D341Med (cell line): Measurements from ENCODE around the gene GCFC2.
"Not testable (repeated sequence)": the region's sequence is repeated elsewhere in the genome, so short reads cannot be mapped to it uniquely, and the experiment has no call there.

ENCODE experiments used
- DNase-seq: peaks from one replicate; pipeline ENCODE4 v3.0.0; 2012; ENCODE audit warnings: low spot score

The GCFC2 gene

DNA sequence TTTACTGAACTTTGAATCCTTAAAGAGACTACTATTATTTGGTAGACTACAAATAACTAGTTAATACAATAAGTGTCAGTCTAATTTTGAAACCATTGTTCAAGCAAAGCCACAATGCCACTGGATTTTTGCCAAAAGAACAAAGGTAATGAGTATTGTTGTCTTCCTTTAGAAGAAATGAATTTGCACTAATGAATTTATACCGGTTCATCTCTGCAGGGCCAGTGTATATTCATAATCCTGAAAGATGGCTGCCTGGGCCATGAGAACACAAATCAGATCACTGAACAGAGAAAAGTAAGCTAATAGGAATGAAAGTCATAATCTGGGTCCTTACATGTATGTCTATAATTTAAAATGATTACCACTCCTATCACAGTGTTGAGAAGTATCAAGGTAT lies 31.2 kb downstream of the GCFC2 start:
- no peak for DNase-seq

DNA sequence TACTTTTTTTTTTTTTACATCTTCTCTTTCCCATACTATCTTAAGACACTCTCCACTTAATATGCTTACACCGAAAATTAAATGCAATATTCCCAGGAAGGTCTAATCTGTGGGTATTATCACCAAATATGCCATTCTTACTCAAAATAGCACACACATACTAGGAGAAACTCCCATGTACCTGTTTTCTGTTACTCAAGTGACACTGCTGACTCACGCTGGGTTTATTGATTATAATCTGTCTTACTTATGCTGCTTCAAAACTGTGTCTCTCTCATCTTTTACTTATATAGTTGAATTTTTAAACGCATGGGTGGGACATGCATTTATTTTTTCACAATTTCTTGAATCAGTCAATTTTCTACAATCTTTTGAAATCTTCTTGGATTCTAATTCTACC lies 34.3 kb downstream of the GCFC2 start:
- no peak for DNase-seq

DNA sequence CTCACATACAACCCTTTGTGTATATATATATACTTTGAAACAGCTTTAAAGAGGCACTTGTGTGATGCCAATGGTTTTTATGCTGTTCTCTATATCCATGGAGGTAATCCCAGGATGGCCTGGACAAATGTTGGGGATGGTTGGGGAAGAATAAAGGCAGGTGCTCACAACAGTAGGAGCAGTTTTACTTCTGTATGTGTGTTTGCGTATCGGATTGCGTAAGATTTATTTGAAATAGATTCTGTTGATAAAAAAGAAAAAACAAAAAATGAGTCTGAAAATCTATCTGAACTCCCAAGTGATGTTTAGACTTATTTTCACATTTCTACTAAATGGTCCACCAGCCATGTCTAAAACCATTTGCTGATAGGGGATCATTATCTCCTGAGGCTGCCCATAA lies 34.8 kb downstream of the GCFC2 start:
- DNase-seq: no peak

DNA sequence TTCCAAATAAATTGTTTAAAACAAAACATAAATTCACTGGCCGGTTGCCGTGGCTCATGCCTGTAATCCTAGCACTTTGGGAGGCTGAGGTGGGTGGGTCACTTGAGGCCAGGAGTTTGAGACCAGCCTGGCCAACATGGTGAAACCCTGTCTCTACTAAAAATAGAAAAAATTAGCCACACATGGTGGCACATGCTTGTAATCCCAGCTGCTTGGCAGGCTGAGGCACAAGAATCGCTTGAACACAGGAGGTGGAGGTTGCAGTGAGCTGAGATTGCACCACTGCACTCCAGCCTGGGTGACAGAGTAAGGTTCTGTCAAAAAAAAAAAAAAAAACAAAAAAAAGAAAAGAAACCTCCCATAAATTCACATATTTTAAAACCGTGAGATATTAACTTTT lies 35.3 kb downstream of the GCFC2 start:
- DNase-seq: not testable (repeated sequence)

DNA sequence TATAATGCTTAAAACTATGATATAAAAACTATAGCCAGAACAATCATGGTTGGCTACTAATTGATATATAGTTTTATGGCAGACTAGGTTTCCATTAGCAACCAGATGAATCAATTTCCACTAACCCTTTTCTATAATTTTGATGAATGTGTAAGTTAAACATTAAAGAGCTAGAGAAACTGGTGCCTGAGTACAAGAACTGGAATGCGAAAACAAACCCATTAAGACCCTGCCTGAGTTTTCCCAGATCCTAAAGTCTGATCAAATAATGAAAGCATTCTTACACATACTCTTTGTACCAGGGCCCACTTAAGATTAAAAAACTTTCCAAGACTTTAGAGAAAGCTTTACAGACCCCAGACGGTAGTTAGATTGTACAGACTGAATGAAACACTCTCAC lies 42.8 kb downstream of the GCFC2 start:
- no peak for DNase-seq

DNA sequence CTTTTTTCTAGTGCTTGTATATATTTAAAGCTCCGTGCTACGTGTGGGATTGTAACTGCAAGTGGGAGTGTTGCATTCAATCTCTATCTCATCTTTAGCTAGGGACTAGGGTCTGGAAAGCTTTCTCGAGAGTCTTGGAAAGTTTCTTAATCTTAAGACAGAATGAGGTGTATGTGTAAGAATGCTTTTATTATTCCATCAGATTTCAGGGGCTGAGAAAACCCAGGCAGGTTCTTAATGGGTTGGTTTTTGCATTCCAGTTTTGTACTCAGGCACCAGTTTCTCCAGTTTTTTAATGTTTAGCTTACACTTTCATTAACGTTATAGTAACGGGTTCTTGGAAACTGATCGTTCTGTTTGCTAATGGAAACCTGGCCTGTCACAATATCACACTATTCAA lies 43.8 kb downstream of the GCFC2 start:
- no peak for DNase-seq

DNA sequence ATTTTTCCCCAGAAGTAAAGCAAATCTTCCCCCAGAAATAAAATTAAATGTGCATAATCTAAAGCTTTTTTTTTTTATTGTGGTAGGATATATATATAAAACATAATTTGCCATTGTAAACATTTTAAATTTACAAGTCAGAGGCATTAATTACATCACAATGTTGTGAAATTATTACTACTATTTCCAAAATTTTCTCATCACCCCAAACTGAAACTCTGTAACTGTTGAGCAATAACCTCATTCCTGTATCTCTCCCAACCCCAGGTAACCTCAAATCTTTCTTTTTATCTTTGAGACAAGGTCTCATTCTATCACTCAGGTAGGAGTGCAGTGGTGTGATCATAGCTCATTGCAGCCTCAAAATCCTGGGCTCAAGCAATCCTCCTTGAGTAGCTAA lies 52.9 kb downstream of the GCFC2 start:
- no peak for DNase-seq

DNA sequence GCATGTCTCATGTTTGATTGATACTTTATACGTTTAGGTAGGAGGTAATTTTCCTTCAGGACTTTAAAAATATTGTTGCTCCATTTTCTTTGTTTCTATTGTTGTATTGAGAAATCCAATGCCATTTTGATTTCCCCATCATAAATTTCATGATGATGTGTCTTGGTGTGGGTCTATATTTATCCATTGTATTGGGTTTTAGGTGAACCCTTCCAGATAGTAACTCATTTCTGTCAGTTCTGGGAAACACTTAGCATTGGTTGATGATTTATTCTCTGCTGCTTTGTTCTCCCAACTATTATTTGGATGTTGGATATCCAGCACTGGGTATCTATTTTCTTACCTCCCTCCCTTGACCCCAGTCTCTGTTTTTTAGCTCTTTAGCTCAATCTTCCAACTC lies 54.2 kb downstream of the GCFC2 start:
- no peak for DNase-seq

DNA sequence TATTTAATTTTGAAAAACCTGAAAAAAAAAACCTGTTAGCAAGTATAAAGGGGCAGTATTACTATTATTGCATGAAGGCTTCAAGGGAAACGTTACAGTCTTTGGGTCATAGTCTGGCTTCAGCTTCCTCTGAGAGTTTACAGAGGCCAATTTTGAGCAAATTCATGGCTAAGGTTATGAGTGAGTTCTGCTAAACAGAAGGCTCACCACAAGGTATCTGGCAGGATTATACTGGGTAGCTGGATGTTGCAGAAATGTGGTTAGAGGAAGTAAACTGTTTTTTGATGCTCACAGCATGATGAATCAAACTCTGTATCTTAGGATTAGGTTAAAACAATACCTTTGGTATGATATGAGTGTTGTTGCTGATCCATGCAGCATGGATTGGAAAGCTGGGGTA lies 54.9 kb downstream of the GCFC2 start:
- DNase-seq: no peak

DNA sequence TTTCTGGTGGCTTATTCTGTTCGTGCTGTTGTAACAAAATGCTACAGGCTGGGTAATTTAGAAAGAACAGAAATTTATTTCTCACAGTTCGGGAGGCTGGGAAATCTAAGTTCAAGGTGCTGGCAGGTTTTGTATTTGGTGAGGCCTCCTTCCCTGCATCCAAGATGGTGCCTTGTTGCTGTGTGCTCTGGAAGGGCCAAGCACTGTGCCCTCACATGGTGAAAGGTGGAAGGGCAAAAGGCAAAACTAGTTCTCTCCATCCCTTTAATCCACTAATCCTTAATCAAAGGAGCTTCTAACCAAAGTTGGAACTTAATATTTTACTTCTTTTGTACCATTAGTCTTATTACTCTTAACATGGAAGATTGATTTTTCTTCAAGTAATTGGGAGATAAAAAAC lies 56.7 kb downstream of the GCFC2 start:
- DNase-seq: no peak

DNA sequence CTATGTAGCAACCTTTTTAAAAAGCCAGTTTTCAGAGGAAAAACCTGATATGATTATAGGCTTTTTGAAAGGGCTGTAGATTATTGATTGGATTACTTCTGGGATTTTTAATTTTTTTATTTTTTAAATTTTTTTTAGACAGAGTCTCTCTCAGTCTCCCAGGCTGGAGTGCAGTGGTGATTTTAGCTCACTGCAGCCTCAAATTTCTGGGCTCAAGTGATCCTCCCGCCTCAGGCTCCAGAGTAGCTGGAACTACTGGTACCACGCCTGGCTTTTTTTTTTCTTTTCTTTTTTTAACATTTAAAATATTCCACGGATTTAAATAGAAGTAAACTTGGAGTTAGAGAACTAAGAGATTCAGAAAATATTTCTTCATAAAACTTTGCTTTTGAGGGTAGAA lies 62.9 kb downstream of the GCFC2 start:
- no peak for DNase-seq

DNA sequence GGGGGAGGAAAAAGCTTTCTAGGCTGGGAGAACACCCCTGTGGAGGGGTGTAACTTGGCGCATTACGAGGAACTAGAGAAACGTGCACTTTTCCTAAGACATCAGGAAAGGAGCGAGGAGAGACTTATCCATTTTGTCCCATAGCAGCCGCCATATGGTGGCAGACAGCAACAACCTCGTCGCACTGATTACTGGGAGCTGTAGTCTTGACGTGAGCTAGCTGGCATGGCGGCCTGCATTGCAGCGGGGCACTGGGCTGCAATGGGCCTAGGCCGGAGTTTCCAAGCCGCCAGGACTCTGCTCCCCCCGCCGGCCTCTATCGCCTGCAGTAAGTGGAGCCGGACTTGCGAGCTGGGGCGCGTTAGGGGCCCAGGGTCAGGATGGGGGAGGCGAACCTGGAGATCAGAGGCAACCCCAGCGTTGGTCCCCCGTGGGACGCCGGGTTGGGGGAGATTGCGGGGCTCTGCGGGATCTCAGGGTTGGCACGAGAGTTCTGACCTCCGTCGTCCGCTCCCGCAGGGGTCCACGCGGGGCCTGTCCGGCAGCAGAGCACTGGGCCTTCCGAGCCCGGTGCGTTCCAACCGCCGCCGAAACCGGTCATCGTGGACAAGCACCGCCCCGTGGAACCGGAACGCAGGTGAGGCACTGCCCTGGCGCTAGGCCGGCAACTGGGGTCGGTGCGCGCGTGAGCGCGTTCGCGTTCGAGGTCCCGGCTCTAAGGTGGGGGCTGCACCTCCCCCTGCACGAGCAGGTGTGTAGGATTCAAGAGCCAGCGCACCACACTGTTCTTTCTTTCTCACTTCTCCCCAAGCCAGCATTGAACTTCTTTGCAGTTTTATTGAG lies 63.9 kb downstream of the GCFC2 start, which contains the start of gene MRPL19:
Gene MRPL19, plus strand, starts transcription at position 201 of the 843 bp plus-strand sequence. Its CDS starts 25 bp downstream, at position 226.
- peak; percentile 89 for DNase-seq

DNA sequence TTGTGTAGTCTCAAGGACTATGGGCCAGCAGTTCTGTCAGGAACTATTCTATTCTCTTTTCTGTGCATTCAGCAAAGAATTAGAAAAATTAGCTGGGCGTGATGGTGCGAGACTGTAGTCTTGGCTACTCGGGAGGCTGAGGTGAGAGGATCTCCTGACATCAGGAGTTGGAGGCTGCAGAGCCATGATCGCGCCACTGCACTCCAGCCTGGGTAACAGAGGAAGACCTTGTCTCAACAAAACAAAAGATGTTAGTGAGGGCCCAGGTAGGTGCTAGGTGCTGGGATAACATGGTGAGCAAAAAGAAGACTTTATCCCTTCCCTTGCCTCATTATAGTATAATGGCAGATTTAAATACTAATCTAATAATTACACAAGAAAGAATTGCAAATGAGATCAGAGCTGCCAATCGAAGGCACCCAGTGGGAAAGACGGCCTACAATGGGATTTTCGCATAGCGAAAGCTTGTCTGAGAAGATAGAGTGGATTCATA lies 64.6 kb downstream of the GCFC2 start:
- DNase-seq: peak; percentile 24

DNA sequence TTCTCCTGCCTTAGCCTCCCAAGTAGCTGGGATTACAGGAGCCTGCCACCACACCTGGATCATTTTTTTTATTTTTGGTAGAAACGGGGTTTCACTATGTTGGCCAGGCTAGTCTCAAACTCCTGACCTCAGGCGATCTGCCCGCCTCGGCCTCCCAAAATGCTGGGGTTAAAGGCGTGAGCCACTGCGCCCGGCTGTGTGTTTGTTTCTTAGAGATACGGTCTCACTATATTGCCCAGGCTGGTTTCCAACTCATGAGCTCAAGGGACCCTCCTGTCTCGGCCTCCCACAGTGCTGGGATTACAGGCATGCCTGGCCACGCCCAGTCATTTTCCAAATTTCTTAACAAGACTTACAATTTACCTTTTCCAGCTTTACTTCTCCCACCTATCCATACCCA lies 65.1 kb downstream of the GCFC2 start:
- no peak for DNase-seq

DNA sequence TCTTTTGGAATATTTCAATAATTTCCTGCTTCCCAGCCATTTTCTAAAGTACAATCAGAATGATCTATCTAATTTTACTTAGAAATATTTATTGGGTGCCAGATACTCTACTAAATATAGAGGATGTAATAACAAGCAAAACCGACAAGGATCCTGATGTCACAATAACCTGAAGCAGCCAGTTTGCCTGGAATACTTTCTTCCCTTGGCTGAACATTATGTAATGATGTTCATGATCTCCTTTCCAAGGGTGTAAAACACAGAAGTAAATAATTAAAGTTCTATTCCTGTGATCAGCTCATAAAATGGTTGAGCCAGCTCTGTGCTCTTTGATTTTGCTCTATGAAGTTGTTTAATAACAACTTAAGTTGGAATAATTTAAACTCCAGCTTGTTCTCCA lies 66.7 kb downstream of the GCFC2 start:
- no peak for DNase-seq

DNA sequence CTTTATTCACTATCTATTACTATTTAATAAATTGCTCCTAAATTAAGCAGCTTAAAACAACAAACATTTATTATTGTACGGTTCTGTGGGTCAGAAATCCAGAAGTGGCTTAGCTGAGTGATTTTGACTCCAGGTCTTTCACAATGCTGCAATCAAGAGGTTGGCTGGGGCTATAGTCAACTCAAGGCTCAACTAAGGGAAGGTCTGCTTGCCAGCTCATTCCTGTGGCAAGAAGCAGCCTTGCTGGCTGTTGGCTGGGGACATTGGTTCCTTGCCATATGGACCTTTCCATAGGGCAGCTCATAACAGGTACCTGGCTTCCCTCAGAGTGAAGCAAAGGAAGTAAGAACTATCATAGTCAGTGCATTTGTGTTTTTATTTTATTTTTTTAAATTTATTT lies 69.1 kb downstream of the GCFC2 start:
- DNase-seq: no peak

DNA sequence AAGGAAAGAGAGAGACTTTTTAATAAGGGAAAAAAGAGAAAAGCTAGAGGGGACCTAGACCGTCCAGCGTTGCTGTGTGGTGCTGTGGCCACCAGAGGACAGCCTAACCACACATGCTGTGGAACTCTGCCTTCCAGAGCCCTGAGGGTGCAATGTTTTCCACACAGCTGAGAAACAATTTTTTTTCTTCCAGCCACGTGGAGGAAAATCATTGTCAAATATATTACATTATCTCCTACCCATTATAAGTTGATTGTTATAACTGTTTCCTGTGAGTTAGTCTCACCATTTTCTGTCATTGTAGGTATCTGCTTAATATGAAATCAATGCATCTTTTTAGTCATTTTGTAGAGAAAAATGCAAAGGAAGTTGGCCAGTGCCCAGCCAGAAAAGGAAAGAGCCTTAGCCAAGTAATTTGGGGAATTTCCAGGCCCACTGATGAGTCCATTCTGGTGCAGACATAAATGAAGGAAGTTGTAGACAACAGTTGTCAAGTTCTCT lies 70.0 kb downstream of the GCFC2 start:
- peak; percentile 77 for DNase-seq

DNA sequence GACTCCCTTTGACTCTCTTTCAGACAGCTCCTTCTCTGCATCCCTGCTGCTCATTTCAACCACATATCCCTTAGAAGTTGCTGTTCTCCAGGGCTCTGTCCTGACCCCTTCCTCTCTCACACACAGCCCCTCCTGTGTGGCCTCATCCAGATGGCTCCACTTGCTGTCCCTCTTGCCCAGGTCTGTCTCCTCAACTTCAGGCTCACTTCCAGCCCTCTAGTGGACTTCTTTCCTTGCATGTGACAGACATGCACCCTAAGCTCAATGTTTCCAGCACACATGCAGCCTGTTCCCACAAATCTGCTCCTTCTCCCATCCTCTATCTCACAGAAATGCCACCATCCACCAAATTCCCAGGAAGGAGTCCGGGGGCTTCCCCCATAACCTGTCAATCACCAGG lies 73.1 kb downstream of the GCFC2 start:
- DNase-seq: no peak

DNA sequence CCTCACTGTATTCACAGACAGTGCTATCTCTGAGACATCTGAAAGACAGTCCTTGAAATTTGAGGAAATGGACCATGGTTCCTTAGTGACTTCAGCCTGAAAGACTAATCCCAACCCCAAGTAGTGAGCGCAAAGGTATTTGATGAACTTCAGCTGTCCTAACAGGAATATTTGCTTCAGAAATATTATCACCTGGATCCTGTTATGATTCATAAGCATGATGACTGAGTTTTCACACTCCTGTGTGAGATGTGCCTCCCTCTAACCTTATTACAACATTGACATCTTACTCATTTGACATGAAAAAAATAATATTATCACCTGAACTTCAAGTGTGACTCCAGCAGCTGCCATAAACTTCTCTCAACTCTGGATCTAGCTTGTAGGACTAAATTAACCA lies 75.8 kb downstream of the GCFC2 start:
- no peak for DNase-seq

DNA sequence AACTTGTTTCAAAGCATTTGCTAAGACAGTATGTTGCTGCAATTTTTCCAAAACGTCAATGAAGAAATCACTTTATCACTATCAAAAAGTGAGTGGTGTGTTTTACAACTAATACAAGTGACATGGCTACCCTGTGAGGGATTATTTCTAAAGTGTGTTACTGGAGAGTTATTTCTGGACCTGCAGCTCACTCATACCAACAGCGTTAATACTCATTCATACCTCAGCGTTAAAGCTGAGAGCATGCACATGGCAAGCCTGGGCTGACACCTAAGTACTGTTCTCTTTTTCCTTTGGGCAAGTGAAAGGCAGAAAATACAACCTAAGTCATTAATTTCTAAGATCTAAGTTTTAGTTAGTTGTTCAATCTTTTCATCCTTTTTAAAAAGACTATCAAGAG lies 77.1 kb downstream of the GCFC2 start:
- no peak for DNase-seq

DNA sequence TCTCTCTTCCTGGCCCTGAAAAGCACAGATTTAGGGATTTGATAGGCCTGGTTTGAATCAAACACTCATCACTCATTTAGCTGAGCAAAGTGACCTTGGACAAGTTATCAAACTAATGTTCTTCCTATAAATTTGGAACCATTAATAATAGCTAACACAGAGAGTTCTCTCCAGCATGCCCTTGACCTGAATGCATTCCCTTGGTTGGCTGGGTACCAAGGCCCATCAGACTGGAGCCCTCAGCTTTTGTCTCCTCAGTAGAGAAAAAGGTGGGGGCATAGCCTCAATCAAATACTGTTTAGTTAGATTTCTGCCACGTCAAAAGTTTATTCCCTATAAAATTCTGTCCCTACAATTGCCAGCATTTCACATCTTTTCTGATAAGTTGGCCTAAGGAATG lies 77.9 kb downstream of the GCFC2 start:
- no peak for DNase-seq

DNA sequence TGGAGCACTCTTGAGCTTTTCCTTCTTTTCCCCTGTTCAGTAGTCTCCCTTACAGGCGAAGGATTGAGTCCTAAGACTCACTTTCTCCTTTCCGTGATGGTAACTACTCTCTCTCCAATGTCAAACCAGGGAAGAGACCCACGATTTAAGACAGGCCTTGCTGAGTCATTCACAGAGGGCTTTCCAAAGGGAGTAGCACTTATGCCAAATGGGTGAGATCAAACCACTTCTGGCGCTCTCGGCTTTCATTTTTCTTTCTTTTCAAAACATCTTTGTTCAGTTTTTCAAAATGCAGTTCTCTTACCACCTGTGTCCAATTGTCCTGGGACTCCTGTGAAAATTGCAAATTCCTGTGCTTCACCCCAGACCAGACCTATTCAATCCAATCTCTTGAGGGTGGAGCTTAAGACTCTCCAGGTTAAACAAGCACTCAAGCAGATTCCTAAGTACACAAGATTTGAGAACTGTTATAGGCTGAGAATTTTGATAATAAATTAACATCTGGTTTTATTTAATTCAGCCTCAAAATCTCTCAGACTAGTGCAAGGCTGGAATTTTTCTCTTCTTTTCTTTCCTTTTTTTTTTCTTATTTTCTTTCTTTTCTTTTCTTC lies 78.5 kb downstream of the GCFC2 start:
- DNase-seq: no peak

DNA sequence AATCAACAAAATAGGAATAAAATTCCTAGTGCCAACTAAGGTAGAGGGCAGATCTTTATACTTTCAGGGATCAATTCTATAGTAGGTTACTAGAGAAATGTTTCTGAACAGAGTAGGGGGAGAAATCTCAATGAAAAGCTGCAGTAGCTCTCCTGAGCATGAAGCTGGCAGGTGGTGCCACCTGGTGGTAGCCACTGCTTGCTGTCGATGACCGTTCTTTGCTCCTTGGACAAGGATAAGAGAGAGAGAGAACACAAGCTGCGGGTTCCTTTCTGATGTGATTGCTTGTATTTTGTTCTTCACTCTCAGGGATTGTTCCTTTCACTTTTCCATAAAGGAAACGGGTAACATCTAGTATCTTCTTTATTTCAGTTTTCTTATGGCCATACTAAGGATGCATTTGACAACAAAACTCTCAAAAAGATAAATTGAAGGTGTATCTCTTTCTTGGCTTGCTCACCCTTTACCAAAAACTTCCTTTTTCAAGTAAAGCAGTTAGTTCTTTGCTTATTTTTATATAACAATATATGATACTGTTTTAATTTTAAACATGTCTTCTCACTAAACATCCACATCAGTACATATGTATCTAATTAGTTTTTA lies 82.7 kb downstream of the GCFC2 start:
- peak; percentile 70 for DNase-seq
